NCI-H2196 (cell line): ENCODE data around the gene NEDD9.

Source experiments
- DNase-seq: peaks from one replicate; lab custom pipeline; 2025; ENCODE audit not compliant: unreplicated experiment; lab: John Stamatoyannopoulos, UW

The NEDD9 gene

DNA sequence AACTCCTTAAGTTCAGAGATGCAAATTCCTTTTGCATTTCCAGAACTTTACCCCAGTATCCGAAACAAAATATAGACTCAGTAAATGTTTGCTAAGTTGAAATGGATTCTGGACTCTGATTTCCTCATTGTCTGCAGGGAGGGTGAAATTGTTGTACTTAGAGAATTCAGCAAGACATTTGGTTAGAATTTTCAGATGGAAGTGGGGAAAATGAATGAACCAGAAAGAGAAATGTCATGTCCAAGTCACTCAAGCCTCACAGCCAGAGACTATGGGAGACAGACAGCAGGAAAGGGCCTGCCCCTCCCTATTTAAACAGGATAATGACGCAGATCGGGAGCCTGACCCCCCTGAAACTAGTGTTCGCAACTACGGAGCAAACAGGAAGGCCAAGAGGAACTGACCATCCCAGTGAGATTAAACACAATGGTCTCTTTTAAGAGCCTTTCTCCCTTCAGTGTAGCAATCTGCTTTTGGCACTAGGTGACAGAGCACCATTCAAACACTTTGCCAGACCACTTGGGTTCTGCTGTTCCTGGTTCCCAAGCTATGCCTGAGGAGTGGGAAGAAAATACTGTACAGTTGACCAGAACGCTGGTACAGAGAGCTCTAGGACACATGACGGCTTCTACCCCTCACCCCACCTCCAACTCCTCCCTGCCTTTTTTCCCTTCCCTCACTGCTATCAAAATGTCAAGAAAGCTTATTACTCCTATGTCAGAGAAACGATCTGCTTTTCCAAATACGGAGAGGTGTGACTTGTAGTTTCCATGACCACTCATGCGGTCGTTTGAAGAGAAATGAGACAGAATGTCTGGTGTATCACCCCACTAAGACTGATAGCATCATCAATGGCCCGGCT is 13.7 kb downstream of the NEDD9 start:
- no peak for DNase-seq

DNA sequence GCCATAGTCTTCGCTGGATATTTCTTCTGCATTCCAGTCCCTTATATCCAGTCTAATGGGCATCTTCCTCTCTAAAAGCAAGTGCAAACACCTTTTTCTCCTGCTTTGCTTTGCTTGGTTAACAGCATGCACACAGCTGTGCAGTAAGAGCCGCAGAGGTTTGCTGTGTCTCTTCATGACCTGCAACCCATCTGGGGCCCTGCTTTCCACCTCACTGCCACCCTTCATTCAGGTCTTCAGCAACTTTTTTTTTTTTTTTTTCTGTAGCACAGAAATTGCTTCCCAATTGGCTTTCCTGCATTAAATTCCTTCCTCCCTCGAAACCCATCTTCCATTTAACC is 14.4 kb downstream of the NEDD9 start:
- DNase-seq, result no peak

DNA sequence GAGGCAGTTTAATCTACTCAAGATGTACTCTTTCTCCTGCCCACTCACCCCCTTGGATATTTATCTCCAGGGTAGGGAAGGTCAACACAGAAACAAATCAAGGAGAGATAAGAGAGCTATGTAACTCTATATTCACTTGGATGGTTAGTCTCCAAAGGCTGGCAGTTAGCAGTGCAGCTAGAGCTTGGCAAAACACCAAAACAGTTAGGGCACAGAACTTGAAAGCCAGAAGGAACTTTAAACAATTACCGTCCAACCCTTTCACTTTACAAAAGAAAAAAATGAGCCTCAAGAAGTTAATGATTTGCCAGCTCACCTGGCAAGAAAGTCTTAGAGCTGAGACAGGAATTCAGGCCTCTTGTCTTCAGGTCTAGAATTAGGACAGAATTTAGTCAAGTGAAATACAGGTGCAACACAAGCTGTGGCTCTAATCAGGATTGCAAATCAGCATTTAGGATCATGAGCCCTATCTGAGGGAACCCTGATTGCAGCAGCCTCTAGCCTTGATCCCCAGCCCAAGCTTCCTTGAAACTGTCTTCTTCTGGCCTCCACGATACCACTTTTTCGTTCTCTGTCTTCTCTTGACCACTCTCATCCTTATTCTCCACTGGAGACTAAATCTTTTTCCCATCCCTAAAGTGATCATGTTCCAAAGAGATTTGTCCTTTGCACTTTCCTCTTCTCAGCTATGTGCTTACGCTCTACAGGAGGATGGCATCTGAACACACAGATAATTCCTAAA is 14.9 kb downstream of the NEDD9 start:
- peak; percentile 53 for DNase-seq

DNA sequence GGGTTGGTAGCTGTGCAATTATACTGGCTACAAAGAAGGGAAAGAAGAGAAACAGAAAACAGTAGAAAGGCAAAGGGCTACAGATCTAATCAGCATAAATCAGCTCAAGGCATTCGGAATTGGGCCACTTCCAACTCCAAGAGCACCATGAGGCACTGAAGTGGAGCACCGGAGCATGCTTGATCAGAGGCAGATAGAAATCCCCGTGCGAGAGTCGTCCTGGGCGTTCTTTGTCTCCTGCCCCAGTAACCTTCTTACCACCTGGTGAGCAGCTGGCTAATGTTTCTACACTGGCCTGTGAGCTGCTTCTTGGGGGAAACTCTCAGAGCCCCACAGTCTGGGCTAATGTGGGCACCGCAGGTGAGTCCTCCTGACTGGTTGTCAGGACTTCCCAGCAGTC is 16.7 kb downstream of the NEDD9 start:
- DNase-seq, result no peak

DNA sequence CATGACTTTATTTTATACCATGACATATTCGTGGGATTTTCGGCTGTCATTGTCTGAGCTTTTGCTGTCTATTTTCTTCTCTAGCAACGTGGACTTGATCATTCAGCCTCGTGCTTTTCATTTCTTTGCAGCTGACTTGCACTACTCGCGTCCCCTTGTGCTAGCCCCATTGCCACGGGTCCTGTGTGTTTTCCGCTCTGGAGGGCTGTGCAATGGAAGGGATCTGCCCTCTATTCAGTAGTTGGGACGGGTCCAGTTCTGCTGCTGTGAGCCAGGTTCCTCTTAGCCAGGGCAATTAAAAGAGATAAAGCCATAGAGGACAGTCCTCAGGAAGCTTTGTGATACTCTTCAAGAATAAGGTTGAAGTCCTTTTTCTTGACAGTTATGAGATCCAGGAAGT is 17.6 kb downstream of the NEDD9 start:
- DNase-seq, result no peak

DNA sequence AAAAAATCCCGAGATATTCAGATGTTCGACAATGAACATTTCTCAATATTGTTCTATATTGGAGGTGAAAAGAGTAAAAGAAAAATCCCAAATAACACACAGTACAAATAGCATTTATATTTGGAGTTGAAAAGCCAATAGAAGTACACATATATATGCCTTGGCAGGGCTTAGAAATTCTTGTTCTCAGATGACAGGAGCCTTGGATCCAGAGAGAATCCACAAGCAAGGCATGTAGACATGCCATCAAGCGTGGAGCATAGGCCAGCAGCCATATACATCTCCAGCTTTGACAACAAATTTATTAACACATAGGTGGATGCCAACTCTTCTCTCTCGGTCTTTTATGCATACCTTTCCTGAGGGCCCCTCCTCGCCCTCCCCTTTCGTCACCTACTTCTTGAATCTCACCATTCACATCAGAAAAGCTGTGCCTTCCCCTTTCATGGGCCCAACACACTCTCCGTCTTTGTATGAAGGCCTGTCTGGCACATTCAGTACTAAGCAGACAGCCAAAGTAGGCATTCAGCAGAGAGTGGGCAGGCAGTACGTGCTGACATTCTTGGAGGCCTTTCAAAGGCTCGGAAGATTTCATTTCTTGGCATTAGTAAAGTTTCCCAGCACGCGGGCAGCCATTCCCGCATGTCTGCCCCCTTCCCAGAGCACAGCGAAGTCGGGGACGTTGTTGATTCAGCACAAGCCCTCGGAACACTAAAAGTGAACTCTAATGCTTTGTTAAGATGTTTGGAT is 18.2 kb downstream of the NEDD9 start:
- no peak for DNase-seq

DNA sequence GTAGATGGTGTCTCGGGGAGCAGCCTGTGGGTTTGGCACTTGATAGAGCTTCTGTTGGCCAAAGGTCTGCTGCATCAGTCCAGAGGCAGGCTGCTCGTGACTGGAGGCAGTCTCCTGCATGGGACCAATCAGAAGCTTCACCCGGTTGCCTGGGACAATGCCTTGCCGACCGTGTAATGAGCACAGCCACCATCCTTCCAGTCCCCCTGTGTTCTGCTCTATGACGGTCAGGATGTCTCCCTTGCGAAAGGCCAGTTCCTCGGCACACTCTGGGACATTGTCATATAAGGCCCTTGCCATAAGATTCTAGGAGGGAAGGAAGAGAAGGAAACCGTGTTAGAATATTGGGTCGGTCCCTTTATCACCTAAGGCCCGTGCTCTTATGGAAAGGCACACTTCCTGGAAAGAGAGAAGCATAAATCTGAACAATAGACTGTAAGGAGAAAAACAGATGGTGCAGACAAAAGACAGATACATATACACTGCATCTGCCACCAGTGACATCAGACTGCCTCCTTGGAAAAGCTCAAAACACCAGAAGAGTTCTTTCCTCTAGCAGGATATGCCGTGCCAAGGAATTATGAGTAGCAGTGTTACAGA is 18.9 kb downstream of the NEDD9 start:
- no peak for DNase-seq

DNA sequence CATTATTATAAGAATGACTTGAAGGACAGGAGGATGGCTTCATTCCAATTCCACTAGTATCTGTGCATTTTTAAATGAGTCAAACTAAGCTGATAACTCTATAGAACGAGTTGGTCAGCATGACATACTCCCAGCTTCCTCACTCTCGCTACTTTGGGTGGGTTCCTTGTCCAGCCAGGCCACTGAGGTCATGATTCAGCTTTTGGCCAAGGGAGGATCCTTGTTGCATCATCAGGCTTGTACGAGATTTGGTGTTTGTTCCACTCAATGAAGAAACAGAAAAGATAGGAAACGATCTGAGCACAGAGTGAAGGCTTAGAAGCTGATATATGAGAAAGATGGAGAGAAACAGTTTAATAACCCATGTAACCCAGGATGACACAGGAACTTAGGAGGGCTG is 19.8 kb downstream of the NEDD9 start:
- no peak for DNase-seq

DNA sequence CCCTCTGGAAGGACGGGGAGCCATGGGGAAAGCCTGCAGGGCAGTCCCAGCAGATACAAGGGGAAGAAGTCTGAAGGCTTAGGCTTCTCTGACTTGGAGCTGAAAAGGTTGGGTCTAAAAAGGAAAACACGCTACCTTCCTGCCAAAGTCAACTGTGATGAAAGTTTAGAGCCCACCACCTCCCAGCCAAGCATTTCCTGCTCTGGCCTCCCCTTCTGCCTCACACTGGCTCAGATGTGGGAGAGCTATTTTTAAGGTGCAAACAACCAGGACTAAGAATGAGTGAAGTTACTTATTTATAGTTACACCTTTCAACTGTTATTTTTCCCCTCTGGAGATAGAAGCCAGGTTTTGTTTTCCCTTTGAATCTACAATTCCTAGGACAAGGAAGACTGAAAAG is 21.2 kb downstream of the NEDD9 start:
- no peak for DNase-seq

DNA sequence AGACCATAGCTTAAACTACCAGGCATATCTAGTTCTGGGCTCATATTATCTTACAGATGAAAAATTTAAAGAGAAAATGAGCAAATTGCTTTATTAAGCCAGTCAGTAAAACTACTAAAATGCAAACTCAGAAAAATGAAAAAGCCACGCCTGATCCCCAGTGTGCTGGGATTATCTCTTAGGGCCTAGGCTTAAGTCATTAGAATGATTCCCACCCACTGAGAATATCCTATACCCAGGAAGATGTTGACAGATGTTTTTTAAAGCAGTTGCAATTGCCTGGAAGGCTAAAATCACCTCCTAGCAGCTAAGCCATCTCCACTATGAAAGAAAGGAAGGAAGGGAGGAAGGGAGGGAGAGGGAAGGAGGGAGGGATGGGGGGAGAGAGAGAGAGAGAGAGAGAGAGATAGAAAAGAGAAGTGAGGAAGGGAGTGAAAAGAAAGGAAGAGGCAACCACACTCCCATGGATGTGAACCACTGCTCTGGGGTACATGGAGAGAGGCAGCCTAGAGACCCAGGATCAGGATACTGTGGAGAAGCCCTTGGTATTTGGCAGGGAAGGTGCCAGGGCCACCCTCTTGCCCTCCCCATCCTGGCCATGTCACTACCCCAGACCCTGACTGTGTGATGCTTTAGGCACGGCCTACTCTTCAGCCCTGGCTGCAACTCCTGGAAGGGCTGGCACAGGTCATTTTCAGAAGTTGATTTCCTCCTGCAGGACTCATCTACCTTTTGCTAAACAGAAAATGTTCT is 21.9 kb downstream of the NEDD9 start:
- DNase-seq, result no peak

DNA sequence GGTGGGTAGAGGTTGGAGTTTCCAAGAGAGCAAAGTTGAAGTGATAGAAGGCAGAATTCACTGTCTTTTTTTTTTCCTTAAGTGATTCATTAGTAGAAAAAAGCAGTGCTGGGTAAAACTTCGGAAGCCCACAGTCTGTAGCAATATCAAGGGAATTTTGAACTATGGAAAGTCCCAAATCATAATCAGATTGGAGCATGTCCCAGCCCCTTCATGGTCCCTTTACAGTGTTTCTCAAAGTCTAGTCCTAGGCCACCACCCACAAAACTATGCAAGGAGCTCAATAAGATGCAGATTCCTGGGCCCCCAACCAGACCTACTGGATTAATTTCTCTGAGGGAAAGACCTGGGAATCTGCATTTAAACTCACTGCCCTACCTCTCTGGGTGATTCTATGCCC is 22.6 kb downstream of the NEDD9 start:
- DNase-seq, result no peak

DNA sequence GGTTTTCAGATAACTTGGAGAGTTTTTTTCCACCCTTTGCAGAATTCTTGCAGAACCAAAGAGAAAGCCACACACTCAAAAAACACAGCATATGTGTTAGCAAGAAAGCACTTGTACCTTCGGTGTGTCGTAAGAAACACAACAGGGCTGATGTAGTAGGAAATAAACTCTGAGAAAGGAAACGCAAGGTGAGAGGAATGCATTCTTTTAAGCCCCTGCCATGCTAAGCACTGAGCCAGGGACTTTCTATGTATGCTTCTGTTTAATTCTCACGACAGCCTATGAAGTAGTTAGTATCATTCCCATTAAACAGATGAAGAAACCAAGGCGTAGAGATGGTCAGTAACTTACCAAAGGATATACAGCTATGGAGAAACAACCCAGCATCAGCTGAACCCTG is 23.1 kb downstream of the NEDD9 start:
- no peak for DNase-seq

DNA sequence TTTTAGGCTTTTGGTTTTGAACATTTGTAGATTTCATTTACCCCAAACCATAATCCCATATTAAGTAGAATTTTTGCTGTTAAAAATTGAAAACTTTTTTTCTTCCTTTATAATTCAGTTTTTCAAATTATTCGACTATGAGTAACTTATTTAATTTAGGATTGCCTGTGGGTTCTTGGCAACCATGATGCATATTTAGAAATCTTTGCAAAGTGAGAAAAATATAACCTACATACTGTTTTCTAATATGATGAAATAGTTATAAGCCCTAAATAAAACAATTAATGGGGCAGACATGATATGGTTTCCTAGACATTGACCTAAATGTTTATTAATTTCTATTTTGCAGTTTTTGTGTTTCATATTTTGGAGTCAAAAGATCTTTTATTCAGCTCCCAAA is 23.6 kb downstream of the NEDD9 start:
- no peak for DNase-seq

DNA sequence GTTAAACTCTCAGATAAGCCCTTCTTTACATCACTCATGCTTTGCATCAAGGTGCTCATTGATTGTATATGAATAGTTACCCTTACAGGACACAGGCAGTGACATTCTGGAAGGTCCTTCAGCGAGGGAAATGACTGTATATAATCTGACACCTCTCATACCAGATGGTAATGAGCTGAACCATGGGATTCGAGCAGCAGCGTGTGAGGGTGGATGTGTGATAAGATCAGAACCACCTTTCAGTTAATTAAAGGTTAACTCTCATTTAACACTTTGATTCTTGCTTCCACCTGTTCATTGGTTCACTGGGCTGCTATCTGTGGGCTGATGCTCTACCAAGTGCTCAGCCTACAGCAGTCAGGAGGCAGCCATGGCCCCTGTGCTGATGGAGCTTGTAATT is 24.2 kb downstream of the NEDD9 start:
- no peak for DNase-seq

DNA sequence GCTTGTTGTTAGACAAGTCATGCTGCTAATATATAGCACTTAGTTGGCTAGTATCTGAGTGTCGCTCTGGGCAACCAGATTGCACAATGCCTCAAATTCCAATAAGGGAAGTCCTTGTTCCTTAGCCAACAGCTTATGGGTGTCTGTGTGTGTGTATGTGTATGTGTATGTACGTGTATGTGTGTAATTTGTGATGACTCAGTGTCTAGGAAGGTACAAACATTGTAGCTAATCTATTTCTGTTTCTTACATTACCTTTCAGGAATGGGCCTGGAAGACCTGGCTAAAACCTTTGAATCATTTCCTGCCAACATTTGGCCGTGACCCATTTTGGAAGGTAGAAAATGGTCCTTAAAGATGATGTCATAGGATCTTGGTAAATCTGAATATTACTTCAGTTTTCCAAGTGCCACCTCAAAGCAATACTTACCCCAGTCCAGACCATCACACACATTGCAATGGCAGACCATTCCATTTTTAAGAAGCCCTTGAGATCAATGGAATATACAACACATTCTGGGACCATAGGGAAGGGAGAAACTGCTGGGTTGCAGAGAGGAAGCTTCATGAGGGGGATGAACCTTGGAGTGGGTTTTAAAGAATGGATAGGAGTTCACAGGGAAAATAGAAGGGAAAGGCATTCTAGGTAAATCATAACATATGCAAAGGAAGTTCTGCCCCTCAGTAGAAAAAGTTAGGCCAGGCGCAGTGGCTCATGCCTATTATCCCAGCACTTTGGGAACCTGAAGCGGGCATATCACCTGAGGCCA is 25.1 kb downstream of the NEDD9 start:
- DNase-seq, result peak; percentile 29

DNA sequence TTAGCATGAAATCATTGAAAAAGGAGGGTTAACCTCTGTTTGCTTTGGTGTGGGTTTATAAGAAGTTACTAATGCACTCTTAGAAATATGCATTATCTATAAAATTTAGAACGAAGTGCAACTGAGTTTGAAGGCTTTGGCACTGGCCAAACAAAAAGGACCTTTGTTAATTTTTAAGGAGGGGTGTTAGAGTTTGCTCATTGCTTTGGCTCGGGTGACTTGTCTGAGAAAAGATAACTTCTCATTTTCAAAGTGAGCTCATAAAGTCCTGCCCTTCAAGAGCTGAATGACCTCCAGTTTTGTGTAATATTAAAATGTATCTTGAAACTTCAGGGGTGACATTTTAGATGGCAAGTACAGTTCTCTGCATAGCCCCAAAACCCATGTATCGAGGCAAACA is 25.9 kb downstream of the NEDD9 start:
- no peak for DNase-seq

DNA sequence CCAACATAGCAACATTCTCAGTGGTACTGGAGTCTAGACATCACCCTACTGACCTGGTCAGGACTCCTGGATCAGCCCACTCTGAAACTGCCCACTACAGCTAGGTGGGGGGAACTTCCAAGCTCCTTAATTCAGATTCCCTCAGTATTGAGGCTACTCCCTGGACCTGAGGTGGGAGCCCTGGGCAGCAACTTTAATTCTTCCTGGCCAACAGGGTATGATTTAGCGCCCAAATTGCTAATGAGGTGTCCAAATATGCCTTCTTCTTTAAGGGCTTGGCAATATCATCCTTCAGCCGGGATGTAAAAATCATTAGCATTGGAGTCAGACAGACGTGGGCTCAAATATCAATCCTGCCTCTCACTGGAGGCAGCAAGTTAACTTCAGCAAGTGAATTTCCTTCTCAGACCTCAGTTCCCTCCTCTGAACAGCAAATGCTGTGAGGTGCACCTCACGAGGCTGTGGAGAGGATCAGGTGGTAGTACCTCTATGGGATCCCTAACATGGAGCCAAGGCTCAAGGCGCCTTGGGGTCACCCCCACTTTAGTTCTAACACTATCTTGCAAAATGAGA is 27.6 kb downstream of the NEDD9 start:
- DNase-seq, result no peak

DNA sequence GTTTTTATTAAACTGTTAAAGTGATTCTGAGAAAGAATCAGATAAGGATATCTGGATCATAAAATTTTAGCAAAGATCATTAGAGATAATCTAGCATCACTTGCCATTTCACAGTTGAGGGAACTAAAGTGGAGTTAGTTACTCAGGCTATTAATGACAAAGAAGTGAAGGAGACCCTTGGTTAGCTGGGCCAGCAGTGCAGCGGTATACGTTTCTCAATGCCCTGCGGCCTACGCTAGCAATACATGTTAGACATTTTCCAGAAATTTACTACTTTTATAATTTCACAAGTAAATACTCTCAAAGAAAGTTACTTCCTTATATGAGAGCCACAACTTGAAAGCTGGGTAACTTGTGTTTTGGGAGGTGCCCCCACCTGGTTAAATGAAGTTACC is 28.5 kb downstream of the NEDD9 start:
- no peak for DNase-seq

DNA sequence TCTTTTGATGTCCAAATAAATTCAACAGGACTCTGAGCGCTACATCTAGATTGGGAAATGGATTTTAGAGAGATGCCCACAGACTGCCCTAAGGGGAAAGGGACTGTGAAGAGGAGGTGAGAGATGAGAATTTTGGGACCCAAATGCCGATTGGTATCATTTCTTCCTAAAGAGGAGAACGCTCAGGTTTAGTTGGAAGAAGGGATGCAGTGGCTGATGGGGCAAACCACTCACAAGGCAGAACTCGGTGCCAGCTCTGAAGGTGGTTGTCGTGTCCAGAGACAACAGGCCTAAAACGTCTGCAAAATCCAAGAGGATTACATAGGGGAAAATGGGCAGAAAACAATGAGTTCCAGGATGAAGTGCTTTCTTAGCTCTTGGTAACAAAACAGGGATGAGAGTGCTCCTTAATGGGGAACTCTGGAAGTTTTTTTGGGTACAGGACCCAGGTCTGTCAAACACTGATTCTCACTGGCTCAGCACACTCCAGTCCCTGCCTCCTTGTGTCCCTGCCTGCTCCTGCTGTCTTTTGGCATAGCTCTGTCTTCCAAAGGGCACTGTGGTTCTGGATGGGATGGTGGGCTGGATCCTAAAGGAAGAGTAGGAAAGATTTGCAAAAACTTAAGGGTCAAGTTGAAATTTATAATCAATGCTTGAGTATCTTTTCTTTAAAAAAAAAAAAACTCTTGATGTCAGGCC is 29.0 kb downstream of the NEDD9 start:
- DNase-seq, result no peak
